Parathyroid adenoma (tissue), 2 donors: ENCODE data around the gene ART4.

Source experiments
- H2AFZ ChIP-seq: fragments of 300-600 bp; sonication (generic); one replicate; pipeline ENCODE4 v1.7.0; 2017; ENCODE audit warnings: antibody characterized with exemption, mild to moderate bottlenecking
- H3K27ac ChIP-seq: fragments of 300-600 bp; sonication (generic); one replicate; pipeline ENCODE4 v1.7.0; 2017
- H3K27me3 ChIP-seq: fragments of 300-600 bp; sonication (generic); one replicate; pipeline ENCODE4 v1.7.0; 2017; ENCODE audit warnings: low read length; ENCODE audit not compliant: control insufficient read depth, insufficient read depth
- H3K36me3 ChIP-seq: fragments of 300-600 bp; sonication (generic); one replicate; pipeline ENCODE4 v1.7.0; 2017; ENCODE audit warnings: low read length; ENCODE audit not compliant: control insufficient read depth, insufficient read depth
- H3K4me1 ChIP-seq: fragments of 300-600 bp; sonication (generic); one replicate; pipeline ENCODE4 v1.7.0; 2017; ENCODE audit warnings: control low read depth
- H3K4me2 ChIP-seq: fragments of 300-600 bp; sonication (generic); one replicate; pipeline ENCODE4 v1.7.0; 2017; ENCODE audit warnings: low read length
- H3K4me3 ChIP-seq: fragments of 300-600 bp; sonication (generic); one replicate; pipeline ENCODE4 v1.7.0; 2017; ENCODE audit warnings: low read depth, low read length
- H3K79me2 ChIP-seq: fragments of 300-600 bp; sonication (generic); one replicate; pipeline ENCODE4 v1.7.0; 2017; ENCODE audit warnings: control low read depth
- H3K9ac ChIP-seq: fragments of 300-600 bp; sonication (generic); one replicate; pipeline ENCODE4 v1.7.0; 2017; ENCODE audit warnings: mild to moderate bottlenecking
- H3K9me3 ChIP-seq: fragments of 300-600 bp; sonication (generic); one replicate; pipeline ENCODE4 v1.7.0; 2017; ENCODE audit warnings: low read length; ENCODE audit not compliant: control insufficient read depth
- CTCF ChIP-seq: fragments of 300-600 bp; sonication (generic); IDR thresholded peaks from one replicate; pipeline ENCODE4 v1.7.0; 2017; ENCODE audit warnings: antibody characterized with exemption, mild to moderate bottlenecking
- donor health status: primary hyperparathyroidism.

The ART4 gene

GRCh38 chr12:14782756-14783155 lies 60.6 kb downstream of the ART4 start:
- no peak for TF ChIP-seq CTCF
- no peak overlapping the region for H3K9ac ChIP-seq
- H3K4me3 ChIP-seq, result no peak overlapping the region
- H2AFZ ChIP-seq, result no peak overlapping the region
- no peaks in the 10 kb centered on the region for H3K9me3 ChIP-seq
- H3K4me2 ChIP-seq, result no peak overlapping the region
- H3K27me3 ChIP-seq, result no peaks in the 10 kb centered on the region
- H3K4me1 ChIP-seq, result no peaks in the 10 kb centered on the region
- H3K79me2 ChIP-seq, result no peaks in the 10 kb centered on the region
- H3K27ac ChIP-seq, result no peak overlapping the region
- H3K36me3 ChIP-seq, result no peaks in the 10 kb centered on the region

- no peaks in the 10 kb centered on the region for H3K36me3 ChIP-seq
- TF ChIP-seq CTCF, result no peak
- H3K27ac ChIP-seq, result no peak overlapping the region
Measured at GRCh38 chr12:14781563-14781962, 61.8 kb downstream of the ART4 start.

GRCh38 chr12:14780859-14781258 lies 62.5 kb downstream of the ART4 start:
- Histone ChIP-seq H3K27me3 (no peaks in the 10 kb centered on the region), H3K4me3 (no peak overlapping the region), H3K4me1 (peaks cover 7% of the 10 kb centered on the region), H3K4me2 (no peak overlapping the region), H3K9ac (no peak overlapping the region), H3K36me3 (no peaks in the 10 kb centered on the region), H2AFZ (no peak overlapping the region), H3K79me2 (no peaks in the 10 kb centered on the region), H3K9me3 (no peaks in the 10 kb centered on the region), H3K27ac (no peak overlapping the region)
- no peak for TF ChIP-seq CTCF

More at GRCh38 chr12:14781563-14781962, 61.8 kb downstream of the ART4 start:
- H3K4me1 ChIP-seq, result peaks cover under 1% of the 10 kb centered on the region
- H3K4me2 ChIP-seq, result no peak overlapping the region
- no peaks in the 10 kb centered on the region for H3K27me3 ChIP-seq
- H3K79me2 ChIP-seq, result no peaks in the 10 kb centered on the region
- no peaks in the 10 kb centered on the region for H3K9me3 ChIP-seq
- H3K9ac ChIP-seq, result no peak overlapping the region
- no peak overlapping the region for H3K4me3 ChIP-seq
- no peak overlapping the region for H2AFZ ChIP-seq

- Histone ChIP-seq H3K27ac (no peak overlapping the region), H3K4me1 (peaks cover 9% of the 10 kb centered on the region), H3K27me3 (no peaks in the 10 kb centered on the region), H3K79me2 (no peaks in the 10 kb centered on the region), H3K36me3 (no peaks in the 10 kb centered on the region), H2AFZ (peak overlapping the region; percentile 53), H3K9me3 (no peaks in the 10 kb centered on the region), H3K4me2 (no peak overlapping the region), H3K4me3 (no peak overlapping the region), H3K9ac (no peak overlapping the region)
- TF ChIP-seq CTCF, result no peak
Measured at GRCh38 chr12:14779834-14780233, 63.5 kb downstream of the ART4 start.

- H3K27ac ChIP-seq, result no peak overlapping the region
- no peak for TF ChIP-seq CTCF
Measured at GRCh38 chr12:14777271-14777670, 66.1 kb downstream of the ART4 start.

More at GRCh38 chr12:14777271-14777670, 66.1 kb downstream of the ART4 start:
- Histone ChIP-seq H3K4me3 (no peak overlapping the region), H3K27me3 (no peaks in the 10 kb centered on the region), H3K9me3 (no peaks in the 10 kb centered on the region), H3K36me3 (no peaks in the 10 kb centered on the region), H2AFZ (no peak overlapping the region), H3K79me2 (no peaks in the 10 kb centered on the region), H3K9ac (no peak overlapping the region), H3K4me2 (no peak overlapping the region), H3K4me1 (peaks cover 12% of the 10 kb centered on the region)
